Pons (tissue), 1 donor: ENCODE results near the gene KAZN.

Experiments used
- DNase-seq: peaks from one replicate; pipeline ENCODE4 v3.0.0-alpha.2; 2016; ENCODE audit warnings: low spot score

Gene KAZN

DNA sequence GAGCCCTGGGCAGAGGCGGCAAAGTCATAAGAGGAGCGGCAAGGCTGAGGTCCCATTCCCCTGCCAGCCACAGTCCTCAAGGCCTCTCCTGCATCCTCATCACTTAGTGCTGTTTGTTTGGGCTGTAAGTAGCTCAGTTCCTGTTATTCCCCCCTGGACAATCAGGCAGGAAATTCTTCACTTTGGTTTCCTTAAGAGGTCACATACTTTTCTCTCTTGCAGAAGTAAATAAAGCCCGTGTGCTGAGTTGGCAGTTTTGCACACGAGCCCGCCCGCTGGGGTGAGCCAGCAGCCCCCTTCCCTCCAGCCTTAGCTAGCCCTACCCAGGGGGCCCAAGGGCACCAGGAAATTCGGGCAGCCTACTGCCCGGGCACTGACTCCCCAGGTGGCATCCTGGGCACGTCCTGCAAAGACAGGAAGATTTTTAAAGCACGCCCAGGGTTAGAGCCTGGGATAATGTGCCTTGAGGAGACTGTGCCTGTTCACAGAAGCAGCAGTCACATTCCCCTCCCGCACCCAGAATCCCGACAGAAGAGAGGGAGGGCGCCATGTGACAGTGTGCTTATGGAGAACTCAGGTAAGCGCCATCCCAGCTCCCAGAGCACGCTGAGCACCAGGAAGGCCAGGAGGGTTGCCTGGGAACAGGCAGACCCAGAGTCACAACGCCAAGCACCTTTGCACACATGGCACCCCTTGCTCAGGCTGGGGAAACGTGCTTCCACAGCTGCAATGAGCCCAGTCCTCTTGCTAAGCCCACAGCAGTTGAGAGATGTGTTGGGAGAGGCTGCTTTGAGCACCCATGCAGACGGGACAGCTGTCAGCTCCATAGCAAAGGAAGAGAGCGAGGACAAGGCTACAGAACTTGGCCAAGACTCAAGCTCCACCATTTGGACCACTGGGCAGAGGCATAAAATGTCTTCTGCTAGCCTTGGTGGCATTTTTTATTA lies 410.6 kb downstream of the KAZN start:
- DNase-seq = no peak

DNA sequence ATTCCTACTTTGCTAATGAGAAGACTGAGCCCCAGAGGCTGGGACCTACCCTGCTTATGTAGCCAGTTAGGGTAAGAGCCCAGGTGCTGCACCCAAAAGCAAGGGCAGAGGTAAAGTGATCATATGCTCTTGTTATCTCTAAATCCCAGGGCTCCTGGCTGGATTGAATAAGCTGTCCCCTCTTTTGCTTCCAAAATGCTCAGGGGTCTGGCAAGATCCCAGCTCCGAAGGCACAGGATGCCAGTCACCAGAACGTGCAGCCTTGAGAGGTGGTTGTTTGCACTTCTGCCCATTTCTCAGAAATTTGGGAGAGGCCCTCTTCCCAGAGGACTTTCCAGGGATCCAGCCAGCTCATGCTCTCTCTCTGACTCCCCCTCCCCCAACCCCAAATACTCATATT lies 412.7 kb downstream of the KAZN start:
- DNase-seq = no peak

DNA sequence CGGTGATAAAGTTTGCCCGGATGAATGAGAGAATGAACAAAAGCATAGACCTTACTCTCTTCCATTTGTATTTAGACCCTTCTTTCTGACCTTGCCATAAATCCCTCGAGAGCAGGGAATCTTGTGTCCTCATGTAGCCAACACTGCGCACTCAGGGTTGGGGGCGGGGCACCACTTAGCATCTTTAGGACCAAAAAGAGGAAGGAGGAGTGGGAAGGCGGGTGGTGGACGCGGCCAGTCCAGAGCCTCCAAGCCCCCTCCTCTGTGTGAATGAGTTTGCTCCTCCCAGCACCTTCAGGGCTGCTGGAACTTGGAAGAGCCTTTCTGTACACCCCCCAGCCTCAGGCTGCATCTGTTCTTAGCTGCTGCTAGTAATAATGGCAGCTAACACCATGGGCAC lies 413.2 kb downstream of the KAZN start:
- no peak for DNase-seq

DNA sequence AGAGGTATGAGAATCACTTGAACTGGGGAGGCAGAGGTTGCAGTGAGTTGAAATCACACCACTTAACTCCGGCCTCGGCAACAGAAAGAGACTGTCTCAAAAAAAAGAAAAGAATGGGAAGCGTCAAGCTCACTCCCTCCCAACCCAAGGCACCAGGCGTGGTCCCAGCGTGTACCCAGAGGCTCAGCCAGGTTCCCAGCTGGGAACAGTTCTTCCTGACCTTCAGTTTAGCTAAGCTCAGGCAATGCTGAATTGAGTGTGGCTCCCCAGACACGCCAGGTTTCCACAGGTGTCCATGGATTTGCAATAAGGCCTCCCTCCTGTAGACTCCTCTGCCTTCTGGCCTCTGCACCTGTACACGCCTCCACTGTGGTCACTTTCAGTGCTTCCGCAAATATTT lies 414.3 kb downstream of the KAZN start:
- no peak for DNase-seq

DNA sequence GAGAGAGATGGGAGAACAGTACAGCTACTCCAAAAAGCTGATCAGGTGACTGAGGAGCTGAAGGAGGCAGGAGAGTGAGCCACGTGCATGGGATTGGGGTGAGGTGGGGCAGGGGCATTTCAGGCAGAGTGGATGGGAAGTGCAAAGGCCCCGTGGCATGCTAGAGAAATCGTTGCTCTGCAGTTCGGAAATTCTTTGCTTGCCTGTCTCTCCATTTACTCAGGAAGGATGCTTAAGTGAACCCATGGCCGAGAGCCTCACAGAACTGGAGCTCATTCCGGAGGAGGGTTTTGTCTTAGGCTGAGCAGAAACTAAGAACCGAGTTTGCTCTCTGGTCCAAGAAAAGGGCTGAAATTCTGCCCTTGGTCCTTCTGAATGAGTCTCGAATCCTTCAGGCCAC lies 415.3 kb downstream of the KAZN start:
- DNase-seq = no peak

DNA sequence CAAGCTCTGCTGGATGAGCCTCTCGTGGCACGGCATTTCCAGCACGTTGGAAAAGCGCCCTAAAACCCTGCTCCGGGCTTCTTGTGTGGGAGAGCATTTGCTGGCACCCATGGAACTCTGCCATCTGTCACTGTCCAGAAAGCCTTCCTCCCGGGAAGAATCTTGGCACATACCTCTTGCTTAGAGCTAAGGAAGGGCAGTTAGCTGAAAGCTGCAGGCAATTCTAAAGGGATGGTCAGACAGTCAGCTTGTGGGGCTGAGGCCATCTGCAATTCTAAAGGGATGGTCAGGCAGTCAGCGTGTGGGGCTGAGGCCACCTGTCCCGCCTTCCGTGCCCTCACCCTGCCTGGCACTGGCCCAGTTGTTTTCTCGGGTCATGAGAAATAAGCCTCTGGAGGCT lies 416.0 kb downstream of the KAZN start:
- peak; percentile 44 for DNase-seq

DNA sequence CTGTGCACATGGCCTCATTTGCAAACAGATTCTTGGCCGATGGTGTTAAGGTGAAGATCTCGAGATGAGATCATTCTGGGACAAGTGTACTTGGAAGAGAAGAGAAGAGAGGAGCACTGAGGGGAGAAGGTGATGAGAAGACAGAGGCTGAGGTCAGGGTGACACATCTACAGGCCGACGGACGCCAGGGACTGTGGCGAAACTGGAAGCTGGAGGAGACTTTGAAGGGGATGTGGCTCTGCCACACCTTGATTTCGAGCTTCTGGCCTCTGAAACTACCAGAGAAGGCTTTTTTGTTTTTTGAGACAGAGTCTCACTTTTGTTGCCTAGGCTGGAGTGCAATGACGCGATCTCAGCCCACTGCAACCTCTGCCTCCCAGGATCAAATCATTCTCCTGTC lies 417.5 kb downstream of the KAZN start:
- no peak for DNase-seq

DNA sequence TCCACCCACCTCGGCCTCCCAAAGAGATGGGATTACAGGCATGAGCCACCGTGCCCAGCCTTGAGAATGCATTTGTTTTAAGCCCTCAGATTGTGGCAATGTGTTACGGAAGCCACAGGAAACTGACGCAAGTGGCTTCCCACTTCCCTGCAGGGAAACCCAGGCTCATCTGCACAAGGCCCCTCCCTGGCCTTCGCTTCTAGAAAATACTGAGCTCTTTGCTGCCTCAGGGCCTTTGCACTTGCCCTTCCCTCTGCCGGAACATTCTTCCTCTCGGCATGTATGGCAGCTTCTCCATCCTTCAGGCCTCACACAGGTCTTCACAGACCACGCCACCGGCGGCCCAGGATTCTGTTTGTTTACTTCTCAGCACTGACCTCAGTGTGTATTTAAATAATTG lies 418.0 kb downstream of the KAZN start:
- DNase-seq = no peak

DNA sequence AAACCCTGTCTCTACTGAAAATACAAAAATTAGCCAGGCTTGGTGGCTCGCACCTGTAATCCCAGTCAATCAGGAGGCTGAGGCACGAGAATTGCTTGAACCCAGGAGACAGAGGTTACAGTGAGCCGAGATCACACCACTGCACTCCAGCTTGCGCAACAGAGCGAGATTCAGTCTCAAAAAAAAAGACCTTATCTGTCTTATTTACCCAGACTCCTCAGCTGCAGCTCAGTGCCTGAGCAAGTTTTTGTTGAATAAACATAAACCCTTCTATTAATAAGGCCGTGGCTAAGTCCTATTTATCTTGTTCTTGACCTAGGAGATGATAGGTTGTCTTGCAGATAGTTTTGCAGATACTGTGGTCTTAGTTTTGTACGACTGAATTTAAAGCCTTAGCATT lies 418.6 kb downstream of the KAZN start:
- no peak for DNase-seq

DNA sequence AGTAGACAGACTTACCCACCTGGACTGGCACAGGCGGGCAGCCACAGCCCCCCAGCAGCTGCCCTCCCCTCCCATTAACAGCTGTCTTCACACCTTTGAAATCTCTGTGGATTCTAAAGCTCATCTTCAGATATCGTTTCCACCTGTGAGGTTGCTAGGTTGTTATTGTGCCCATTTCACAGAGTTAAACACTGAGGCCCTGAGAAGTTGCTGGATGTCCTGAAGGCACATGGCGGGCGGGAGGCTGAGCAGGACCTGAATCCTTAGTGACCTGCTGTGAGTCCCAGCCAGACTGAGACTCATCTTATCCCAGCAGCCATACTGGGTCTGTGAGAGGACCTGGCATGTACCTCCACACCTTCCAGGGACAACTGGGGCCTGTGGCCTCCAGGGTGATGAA lies 420.3 kb downstream of the KAZN start:
- no peak for DNase-seq

DNA sequence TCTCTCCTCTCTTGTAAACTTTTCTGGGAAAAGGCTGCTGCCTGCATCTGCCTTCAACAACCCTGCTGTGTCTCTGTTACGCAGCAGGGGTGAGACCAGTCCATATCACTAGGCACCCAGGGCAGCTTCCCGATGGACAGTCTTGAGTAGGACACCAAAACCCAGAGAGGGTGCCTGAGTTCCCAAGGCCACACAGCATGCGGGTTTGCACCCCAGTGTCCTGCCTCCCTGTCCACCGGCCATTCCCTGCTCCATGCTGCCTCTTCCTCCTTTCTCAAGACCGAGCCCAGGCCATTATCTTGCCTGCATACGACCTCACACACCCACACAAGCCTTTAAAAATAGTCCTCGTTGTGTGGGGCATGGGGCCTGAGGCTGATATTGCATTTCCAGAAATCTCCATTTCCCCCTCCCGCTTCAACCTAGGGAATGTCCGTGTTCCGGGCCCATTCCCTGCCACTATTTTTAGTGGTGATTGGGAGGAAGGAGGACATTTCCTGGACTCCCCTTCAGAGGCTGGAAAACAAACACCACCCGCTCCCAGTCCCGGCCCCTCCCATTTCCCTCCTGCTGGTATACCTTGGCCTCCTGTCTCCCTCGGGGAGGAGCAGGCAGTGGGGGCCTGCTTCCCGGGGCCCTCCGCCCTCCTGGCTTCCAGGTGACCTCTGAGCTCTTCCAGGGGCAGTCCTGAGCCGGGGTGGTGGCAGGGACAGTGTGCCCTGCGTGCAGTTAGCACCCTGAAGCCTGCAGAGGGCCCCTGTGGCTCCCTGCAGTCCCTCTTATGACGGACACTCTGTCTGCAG lies 422.7 kb downstream of the KAZN start:
- no peak for DNase-seq

DNA sequence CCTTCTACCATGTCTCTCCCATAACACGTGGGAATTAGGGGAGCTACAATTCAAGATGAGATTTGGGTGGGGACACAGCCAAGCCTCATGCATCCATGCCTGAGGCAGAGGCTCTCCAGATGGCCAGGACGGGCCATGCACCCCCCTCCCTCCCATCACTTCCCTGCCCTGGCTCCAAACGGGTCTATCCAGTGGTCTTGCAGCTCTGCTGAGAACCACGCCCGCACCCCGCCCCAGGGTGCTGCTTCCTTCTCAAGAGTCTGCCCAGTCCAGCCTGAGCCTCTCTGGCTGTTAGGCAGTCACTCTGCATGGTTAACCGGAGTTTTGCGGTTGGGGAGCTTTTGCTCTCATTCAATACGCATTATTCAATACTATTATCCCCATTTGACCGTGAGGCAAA lies 423.6 kb downstream of the KAZN start:
- DNase-seq = no peak

DNA sequence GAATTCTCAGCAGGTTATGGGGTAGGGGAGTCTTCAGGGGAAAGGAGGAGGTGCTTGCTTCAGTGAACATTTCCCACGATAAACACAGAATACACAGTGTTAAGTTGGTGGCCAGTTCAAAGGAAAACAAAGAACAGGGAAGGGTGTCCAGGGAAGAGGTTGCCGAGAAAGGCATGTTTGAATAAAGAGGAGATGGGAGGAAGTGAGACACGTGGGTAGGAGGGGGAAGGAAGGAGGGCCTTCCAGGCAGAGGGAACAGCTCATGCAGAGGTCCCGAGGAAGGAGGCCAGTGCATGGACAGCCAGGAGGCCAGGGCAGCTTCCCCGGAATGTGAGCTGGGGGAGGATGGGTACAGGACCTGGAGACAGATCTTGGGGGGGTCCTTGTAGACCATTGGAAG lies 424.7 kb downstream of the KAZN start:
- DNase-seq = no peak

DNA sequence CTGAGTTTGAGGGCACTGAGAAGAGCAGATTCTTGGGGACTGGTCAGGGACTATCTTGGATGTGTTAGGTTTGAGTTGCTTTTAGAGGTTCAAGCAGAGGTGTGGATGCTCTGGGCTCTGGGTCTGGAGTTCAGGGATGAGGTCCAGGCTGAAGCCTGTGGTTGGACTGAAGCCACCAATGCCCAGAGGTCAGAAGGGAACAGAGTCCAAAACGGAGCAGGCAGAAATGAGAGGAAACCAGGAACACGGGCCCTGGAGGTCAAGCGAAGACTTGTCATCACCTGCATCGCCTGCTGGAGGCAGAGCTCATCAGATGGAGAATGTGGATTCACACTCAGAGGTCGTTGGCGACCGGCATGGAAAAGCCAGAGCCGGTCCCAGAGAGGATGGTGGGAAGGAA lies 425.5 kb downstream of the KAZN start:
- no peak for DNase-seq

DNA sequence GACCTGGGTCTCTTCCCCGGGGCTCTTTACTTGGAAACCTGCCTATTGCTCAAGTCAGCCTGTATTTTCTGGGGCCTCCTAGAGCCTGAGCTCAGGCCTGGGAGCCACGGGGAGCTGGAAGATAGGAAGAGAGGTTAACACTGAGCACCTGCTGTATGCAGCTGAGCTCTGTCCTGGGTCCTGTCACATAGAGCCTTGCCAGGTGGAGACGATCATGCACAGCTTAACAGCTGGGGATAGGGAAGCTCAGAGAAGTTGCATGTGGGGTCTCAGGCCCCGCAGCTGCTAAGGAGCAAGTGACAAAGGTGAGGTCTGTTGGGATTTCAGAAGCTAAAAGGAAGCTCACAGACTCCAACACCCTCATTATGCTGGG lies 427.6 kb downstream of the KAZN start:
- no peak for DNase-seq

DNA sequence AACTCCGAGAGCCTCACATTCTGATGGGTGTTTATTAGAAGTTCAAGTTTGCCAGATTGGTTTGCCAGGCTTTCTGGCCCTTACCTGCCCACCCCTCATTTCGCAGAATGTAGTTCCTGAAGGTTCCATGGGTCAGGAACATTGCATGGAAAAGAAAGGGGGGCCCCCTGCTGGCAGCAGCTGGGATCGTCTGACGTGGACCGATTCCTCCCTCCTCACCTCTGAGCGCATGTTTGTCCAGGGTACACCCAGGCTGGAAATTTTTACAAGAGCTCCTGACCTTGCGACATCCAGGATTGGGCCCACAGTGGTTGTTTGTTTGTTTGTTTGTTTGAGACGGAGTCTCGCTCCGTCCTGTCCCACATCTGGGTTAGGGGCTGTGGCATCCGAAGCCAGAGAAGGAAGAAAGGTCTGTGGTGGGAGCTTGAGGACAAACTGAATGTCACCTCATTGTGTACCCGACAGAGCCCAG lies 429.1 kb downstream of the KAZN start:
- peak; percentile 69 for DNase-seq

DNA sequence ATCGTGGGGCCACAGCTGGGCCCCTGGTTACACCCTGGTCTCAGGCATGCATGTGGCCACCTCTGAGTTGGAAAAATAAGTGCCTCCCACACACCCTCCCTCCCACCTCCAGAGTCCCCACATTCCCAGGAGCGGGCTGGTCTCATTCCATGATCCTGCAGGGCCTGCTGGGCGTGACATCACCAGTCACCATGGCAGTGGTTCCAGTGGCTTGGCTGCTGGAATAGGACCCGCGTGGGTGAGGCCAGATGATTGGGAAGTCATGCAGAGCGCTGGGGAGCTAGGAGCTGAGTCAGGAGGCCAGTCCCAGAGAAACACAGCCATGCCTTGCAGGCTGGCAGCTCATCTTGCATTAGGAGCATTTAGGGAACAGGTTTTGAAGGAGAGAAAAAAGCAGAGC lies 429.6 kb downstream of the KAZN start:
- DNase-seq = peak; percentile 75

DNA sequence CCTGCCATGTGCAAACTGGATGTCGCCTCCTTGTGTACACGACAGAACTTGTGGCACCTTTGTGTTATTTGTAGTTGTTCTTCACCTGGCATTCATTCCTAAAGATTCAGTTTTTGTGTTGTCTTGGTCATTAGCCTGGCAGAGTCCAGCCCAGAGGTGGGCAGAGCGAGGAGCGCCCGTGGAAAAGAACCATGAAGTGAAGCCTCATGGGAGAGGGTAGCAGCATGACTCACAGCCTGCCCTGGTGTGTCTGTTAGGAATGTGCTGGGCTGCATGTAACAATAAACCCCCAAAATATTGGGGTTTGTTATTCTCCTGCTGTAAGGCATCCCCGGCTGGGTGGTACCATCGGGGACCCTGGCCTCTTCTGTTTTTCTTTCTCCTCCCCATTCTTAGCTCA lies 430.1 kb downstream of the KAZN start:
- no peak for DNase-seq

DNA sequence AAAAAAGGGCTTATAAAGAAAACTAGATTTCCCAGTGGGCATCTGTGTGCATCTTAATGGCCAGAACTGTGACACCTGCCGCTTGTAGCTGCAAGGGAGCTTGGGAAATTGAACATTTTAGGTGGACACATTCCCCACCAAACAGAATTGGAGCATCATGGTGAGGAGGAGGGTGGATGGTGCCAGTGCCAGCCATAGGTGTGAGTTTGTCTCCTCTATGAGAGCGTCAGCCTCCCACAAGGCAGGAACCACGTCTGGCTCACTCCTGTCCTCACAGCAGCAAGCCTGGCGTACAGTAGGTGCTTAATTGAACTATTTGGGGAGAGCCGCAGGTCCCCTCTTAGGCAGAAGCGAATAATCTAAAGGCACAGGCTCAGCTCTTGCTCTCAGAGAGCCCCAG lies 430.6 kb downstream of the KAZN start:
- DNase-seq = no peak

DNA sequence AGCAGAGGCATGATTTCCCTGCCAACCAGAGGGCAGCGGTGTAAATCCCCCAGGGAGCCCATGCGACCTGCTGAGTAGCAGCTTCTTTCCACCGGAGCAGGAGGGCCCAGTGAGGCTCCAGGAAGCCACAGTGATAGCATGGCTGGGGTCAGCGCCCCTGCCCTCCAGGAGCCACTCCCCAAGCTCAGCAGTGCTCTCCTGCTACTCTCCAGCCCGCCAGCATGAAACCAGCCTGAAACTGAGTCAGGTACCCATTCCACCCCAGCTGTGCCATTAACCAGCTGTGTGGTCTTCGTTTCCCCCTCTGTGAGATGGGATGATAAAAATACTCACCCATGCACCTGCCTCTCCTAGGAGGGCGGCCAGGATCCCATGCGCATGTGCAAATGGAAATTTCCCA lies 431.3 kb downstream of the KAZN start:
- no peak for DNase-seq

DNA sequence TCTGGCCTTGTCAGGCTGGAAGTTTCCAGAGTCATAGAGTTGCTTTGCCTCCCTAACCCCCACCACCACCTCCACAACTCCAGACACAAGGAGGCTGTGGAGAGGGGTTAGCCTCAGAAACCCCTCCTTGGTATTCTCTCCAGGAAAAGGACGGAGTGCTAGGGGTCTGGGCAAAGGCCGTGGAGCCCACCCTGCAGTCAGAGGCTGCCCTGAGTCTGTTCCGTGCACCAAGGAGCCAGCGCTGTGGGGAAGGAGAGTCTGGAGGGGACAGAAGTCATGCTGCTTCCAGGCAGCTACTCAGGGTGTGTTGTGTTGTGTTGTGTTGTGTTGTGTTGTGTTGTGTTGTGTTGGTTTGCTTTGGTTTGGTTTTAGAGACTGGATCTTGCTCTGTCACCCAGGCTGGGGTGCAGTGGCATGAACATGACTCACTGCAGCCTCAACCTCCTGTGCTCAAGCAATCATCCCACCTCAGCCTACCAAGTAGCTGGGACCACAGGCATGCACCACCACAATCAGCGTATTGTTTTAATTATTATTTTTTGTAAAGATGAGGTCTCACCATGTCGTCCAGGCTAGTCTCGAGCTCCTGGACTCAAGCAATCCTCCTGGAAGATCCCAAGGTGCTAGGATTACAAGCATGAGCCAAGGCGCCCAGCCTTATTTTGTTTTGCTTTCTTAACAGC lies 432.9 kb downstream of the KAZN start:
- DNase-seq = no peak

DNA sequence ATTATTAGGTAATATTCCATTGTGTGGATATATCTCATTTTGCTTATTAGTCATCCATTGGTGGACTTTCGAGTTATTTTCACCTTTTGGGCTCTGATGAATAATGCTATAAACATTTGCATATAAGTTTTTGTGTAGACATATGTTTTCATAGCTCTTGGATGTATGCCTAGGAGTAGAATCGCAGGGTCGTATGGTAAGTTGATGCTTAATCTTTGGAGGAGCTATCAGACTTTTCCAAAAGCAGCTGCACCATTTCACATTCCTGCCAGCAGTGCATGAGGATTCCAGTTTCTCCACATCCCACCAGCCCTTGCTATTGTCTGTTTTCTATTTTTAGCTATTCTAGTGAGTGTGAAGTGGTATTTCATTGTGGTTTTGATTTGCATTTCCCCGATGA lies 434.8 kb downstream of the KAZN start:
- no peak for DNase-seq

DNA sequence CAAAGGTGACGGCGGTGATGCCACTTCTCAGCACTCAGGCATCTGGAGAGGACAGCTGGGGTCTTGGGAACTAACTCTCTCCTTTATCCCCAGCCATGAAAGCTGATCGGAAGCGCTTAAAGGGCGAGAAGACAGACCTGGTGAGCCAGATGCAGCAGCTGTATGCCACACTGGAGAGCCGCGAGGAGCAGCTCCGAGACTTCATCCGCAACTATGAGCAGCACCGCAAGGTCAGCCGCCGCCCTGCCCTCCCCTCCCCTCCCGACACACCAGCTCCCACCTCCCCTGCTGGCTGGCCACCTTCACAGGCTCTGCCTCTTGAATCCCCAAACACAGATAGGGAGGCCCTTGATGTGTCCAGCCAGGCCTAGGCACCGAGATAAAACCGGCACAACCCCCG lies 436.2 kb downstream of the KAZN start:
- DNase-seq = no peak
